ENCODE results near the gene ZNF138.

The ZNF138 gene

GRCh38 chr7:64875658-64876406 lies 81.6 kb downstream of the ZNF138 start:
- DNase-seq (ENCODE audit: low spot score) = no peak

GRCh38 chr7:64876792-64877713 lies 82.8 kb downstream of the ZNF138 start:
- peak; percentile 96 for DNase-seq (ENCODE audit: low spot score)

- no peak for DNase-seq (ENCODE audit: low spot score)
These were observed 83.7 kb downstream of the ZNF138 start for GRCh38 chr7:64877714-64878610.

- DNase-seq (ENCODE audit: low spot score) = no peak
These were observed 84.5 kb downstream of the ZNF138 start for GRCh38 chr7:64878684-64879083.

- DNase-seq (ENCODE audit: low spot score) = no peak
These were observed 85.0 kb downstream of the ZNF138 start for GRCh38 chr7:64879086-64879730.

- DNase-seq (ENCODE audit: low spot score) = no peak
These were observed 85.6 kb downstream of the ZNF138 start for GRCh38 chr7:64879800-64880199.

GRCh38 chr7:64880322-64881297 lies 86.4 kb downstream of the ZNF138 start:
- no peak for DNase-seq (ENCODE audit: low spot score)

- DNase-seq (ENCODE audit: low spot score) = no peak
These were observed 87.4 kb downstream of the ZNF138 start for GRCh38 chr7:64881461-64882287.

- DNase-seq (ENCODE audit: low spot score) = no peak
These were observed 88.3 kb downstream of the ZNF138 start for GRCh38 chr7:64882341-64883112.
